Transverse colon (tissue), 3 donors: Measurements from ENCODE around the gene SDR9C7.

Experiments
- EP300 ChIP-seq: sonication (generic); formaldehyde crosslinking; IDR thresholded peaks from one replicate; pipeline ENCODE4 v1.6.1; 2017; ENCODE audit warnings: antibody characterized with exemption, low read depth
- TF ChIP-seq, protein P1 (sequence below), 5 experiments: fragments of 200-600 bp in 3 of 5; fragments of 450-650 bp in 2 of 5; sonication (generic) in 3 of 5; IDR thresholded peaks; 1 replicate in 2 of 5; 2 replicates in 3 of 5; pipeline ENCODE4 v1.5.1; 2016 to 2017; ENCODE audit warnings: antibody characterized with exemption in 5 of 5, inconsistent platforms in 3 of 5, mild to moderate bottlenecking in 2 of 5, moderate library complexity in 1 of 5

DNA sequence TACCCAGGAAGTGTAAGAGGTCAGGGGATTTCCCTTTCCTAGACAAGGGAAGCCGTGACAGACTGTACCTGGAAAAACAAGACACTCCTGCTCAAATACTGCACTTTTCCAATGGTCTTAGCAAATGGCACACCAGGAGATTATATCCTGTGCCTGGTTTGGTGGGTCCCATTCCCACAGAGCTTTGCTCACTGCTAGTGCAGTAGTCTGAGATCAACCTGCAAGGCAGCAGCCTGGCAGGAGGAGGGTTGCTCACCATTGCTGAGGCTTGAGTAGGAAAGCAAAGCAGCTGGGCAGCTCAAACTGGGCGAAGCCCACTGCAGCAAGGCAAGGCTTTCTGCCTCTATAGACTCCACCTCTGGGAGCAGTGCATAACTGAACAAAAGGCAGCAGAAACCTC lies 24.2 kb upstream of the SDR9C7 start:
- TF ChIP-seq, protein P1, sequence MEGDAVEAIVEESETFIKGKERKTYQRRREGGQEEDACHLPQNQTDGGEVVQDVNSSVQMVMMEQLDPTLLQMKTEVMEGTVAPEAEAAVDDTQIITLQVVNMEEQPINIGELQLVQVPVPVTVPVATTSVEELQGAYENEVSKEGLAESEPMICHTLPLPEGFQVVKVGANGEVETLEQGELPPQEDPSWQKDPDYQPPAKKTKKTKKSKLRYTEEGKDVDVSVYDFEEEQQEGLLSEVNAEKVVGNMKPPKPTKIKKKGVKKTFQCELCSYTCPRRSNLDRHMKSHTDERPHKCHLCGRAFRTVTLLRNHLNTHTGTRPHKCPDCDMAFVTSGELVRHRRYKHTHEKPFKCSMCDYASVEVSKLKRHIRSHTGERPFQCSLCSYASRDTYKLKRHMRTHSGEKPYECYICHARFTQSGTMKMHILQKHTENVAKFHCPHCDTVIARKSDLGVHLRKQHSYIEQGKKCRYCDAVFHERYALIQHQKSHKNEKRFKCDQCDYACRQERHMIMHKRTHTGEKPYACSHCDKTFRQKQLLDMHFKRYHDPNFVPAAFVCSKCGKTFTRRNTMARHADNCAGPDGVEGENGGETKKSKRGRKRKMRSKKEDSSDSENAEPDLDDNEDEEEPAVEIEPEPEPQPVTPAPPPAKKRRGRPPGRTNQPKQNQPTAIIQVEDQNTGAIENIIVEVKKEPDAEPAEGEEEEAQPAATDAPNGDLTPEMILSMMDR (IDR thresholded peaks at IDR 0.05): no peak
- no peak for TF ChIP-seq EP300
